Stomach smooth muscle (tissue), 2 donors: ENCODE measurements around the gene SELENOV.

Experiments used
- H3K27ac ChIP-seq: one replicate; pipeline ENCODE4 v1.7.0; 2013; ENCODE audit warnings: mild to moderate bottlenecking, low read length, inconsistent platforms
- H3K27me3 ChIP-seq, 2 donors: one replicate each; pipeline ENCODE4 v1.7.0; 2013; ENCODE audit warnings: low read length in 2 of 2; ENCODE audit not compliant: insufficient read depth in 2 of 2, control insufficient read depth in 1 of 2
- H3K36me3 ChIP-seq, 2 donors: one replicate each; pipeline ENCODE4 v1.7.0; 2013; ENCODE audit warnings: low read length in 2 of 2; ENCODE audit not compliant: control insufficient read depth in 2 of 2, insufficient read depth in 2 of 2
- H3K4me1 ChIP-seq: one replicate; pipeline ENCODE4 v1.7.0; 2013; ENCODE audit warnings: low read length; ENCODE audit not compliant: control insufficient read depth, insufficient read depth
- H3K4me3 ChIP-seq, 2 donors: one replicate each; pipeline ENCODE4 v1.7.0; 2013; ENCODE audit warnings: low read length in 2 of 2
- H3K9ac ChIP-seq, 2 donors: one replicate each; pipeline ENCODE4 v1.7.0; 2013; ENCODE audit warnings: low read length in 2 of 2, mild to moderate bottlenecking in 1 of 2
- H3K9me3 ChIP-seq, 2 donors: one replicate each; pipeline ENCODE4 v1.7.0; 2013; ENCODE audit warnings: low read length in 2 of 2; ENCODE audit not compliant: control insufficient read depth in 2 of 2
- donor health status: healthy.
- donor health status: Pancreatic carcinoma.

The SELENOV gene

GRCh38 chr19:39514840-39515550, at the start of gene SELENOV:
Gene SELENOV (plus strand): TSS chr19:39515139. CDS start chr19:39515213, 74 bp downstream.
- H3K4me3 ChIP-seq = peak within 1 kb of the TSS; percentile 55 to 68
- peaks cover 16% of the 10 kb centered on the region for H3K4me1 ChIP-seq
- H3K9me3 ChIP-seq = no peaks in the 10 kb centered on the region
- H3K27ac ChIP-seq = no peak within 1 kb of the TSS
- H3K27me3 ChIP-seq = peaks cover 29% of the 10 kb centered on the region in 2 donors
- H3K9ac ChIP-seq = no peak within 1 kb of the TSS
- no peaks in the 10 kb centered on the region for H3K36me3 ChIP-seq

DNA sequence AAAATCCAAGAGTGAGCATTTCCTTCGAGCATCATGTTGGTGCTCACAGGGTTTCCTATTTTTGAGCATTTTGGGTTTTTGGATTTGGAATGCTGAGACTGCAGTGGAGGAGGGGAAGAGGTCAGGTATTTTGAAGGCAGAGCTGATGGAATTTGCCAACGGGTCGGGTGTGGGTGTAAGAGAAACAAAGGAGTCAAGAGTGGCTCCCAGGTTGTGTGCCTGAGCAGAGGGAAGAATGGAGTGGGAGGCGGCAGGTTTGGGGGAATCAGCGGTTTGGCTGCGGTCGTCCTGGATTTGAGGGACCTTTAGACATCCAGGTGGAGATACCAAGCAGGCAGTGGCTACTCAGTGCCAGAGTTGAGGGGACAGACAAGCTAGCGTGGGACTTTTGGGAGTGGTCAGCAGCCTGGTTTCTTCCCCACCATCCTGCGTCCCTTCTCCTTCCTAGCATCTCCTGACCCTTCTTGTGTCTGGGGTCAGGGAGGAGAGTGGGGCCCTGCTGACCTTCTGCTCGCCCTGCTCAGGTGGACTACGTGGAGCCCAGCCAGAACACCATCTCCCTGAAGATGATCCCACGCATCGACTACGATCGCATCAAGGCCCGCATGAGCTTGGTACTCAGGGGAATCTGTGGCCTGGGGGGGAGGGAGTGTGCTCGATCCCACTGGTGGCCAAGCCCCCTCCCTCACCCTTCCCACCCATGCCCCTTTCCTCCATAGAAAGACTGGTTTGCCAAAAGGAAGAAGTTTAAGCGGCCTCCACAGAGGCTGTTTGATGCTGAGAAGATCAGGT, 48.8 kb upstream of the SELENOV start:
- no peaks in the 10 kb centered on the region for H3K9me3 ChIP-seq
- H3K9ac ChIP-seq = no peak overlapping the region
- H3K27ac ChIP-seq = no peak overlapping the region
- H3K36me3 ChIP-seq = peaks cover 63 to 66% of the 10 kb centered on the region in 2 donors
- H3K4me1 ChIP-seq = no peaks in the 10 kb centered on the region
- no peak overlapping the region for H3K4me3 ChIP-seq
- H3K27me3 ChIP-seq = no peaks in the 10 kb centered on the region

DNA sequence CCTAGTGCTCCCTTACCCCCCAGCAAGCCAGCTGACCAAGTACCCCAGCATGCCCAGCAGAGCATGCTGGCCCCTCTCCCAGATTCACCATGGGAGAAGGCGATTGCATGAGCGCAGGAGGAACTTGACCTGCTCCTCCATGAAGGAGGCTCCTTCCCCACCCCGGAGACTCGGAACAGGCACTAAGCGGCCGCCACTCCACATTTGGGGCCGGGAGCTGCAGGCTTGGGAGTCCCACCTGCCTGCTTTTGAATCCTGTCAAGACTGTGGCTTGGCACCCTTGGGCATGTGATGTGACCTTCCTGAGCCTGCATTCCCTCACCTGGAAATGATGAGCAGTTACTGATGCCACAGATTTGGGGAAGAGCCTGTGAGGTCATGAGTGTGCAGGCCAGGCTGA, 47.0 kb upstream of the SELENOV start:
- Histone ChIP-seq H3K4me3 (no peak overlapping the region), H3K27me3 (no peaks in the 10 kb centered on the region), H3K36me3 (peaks cover 78 to 79% of the 10 kb centered on the region in 2 donors), H3K9me3 (no peaks in the 10 kb centered on the region), H3K27ac (no peak overlapping the region), H3K4me1 (no peaks in the 10 kb centered on the region), H3K9ac (no peak overlapping the region)

DNA sequence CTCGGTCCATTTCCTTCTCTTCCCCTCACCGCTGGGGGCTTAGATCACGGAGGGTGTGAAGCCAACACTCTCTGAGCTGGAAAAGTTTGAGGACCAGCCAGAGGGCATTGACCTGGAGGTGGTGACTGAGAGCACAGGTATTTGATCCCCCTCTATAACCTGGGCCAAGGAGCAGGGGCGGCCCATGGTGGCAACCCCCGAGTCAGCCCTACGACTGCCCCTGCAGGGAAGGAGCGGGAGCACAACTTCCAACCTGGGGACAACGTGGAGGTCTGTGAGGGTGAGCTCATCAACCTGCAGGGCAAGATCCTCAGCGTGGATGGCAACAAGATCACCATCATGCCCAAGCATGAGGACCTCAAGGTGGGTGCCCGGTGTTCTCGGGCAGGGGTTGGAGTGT, 45.9 kb upstream of the SELENOV start:
- peaks cover 85 to 88% of the 10 kb centered on the region in 2 donors for H3K36me3 ChIP-seq
- H3K9me3 ChIP-seq = no peaks in the 10 kb centered on the region

GRCh38 chr19:39469567-39469966, 45.4 kb upstream of the SELENOV start:
- H3K27me3 ChIP-seq = no peaks in the 10 kb centered on the region
- H3K36me3 ChIP-seq = peaks cover 88 to 90% of the 10 kb centered on the region in 2 donors
- no peaks in the 10 kb centered on the region for H3K9me3 ChIP-seq
- H3K4me3 ChIP-seq = no peak overlapping the region
- H3K9ac ChIP-seq = no peak overlapping the region
- no peaks in the 10 kb centered on the region for H3K4me1 ChIP-seq
- H3K27ac ChIP-seq = no peak overlapping the region

More for the DNA sequence above, 45.9 kb upstream of the SELENOV start:
- Histone ChIP-seq H3K4me3 (no peak overlapping the region), H3K27me3 (no peaks in the 10 kb centered on the region), H3K27ac (no peak overlapping the region), H3K9ac (no peak overlapping the region), H3K4me1 (no peaks in the 10 kb centered on the region)

- Histone ChIP-seq H3K9ac (no peak overlapping the region), H3K27ac (no peak overlapping the region), H3K27me3 (no peaks in the 10 kb centered on the region), H3K9me3 (no peaks in the 10 kb centered on the region), H3K4me1 (no peaks in the 10 kb centered on the region), H3K4me3 (no peak overlapping the region), H3K36me3 (peaks cover 83 to 84% of the 10 kb centered on the region in 2 donors)
Measured at GRCh38 chr19:39470724-39471339, 44.1 kb upstream of the SELENOV start.

DNA sequence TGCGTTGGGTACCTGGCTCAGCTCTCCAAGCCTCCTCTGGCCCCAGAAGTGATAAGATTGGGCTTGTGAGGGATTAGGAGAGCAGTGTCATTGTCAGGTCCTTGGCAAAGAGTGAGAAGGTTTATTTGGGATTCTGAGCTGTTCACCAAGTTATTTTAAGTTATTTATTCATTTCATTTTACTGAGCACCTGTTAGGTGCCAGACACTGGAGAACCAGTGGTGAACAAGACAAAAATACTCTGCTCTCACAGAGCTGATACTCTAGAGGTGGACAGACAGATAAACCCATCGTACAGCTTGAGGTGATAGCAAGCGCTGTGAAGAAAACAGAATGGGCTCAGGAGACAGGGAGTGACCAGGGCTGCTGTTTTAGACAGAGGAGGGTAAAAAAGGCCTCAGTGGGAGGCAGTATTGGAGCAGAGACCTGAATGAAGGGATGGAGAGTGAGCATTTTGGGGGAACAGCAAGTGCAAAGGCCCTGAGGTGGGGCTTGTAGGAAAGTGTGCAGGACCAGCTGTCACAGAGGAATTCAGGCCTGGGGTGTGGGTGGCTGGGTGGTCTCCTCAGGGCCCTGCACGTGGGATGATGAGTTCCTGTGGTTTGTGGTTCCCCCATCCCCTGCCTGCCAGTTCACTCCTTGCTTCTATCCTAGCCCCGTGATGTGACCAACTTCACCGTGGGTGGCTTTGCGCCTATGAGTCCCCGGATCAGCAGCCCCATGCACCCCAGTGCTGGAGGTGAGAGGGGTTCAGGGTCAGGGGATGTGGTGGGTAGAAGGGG, 43.0 kb upstream of the SELENOV start:
- Histone ChIP-seq H3K9me3 (no peaks in the 10 kb centered on the region), H3K4me3 (no peak overlapping the region), H3K9ac (no peak overlapping the region), H3K27me3 (no peaks in the 10 kb centered on the region), H3K27ac (no peak overlapping the region), H3K36me3 (peaks cover 81 to 84% of the 10 kb centered on the region in 2 donors), H3K4me1 (no peaks in the 10 kb centered on the region)

DNA sequence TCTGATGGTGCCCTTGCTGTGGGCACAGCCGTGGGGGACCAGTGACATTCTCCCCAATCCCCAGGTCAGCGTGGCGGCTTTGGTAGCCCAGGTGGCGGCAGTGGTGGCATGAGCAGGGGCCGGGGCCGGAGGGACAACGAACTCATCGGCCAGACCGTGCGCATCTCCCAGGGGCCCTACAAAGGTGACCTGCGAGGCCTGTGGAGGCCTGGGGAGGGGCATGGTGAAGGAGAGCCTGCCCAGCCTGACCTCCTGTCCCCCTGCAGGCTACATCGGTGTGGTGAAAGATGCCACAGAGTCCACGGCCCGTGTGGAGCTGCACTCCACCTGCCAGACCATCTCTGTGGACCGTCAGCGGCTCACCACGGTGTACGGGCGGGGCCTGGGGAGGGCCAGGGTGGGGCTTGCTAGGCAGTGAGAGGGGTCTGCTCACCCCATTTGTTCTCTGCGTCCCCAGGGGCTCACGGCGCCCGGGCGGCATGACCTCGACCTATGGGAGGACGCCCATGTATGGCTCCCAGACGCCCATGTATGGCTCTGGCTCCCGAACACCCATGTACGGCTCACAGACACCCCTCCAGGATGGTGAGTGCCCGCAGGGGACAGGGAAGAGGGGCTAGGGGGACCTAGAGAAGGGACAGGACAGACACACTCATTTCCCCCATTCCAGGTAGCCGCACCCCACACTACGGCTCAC, 42.0 kb upstream of the SELENOV start:
- Histone ChIP-seq H3K36me3 (peaks cover 74 to 77% of the 10 kb centered on the region in 2 donors), H3K9me3 (no peaks in the 10 kb centered on the region), H3K9ac (no peak overlapping the region), H3K27me3 (no peaks in the 10 kb centered on the region), H3K27ac (no peak overlapping the region), H3K4me3 (no peak overlapping the region), H3K4me1 (no peaks in the 10 kb centered on the region)

GRCh38 chr19:39473443-39473960, 41.4 kb upstream of the SELENOV start:
- Histone ChIP-seq H3K4me3 (no peak overlapping the region), H3K4me1 (no peaks in the 10 kb centered on the region), H3K27me3 (no peaks in the 10 kb centered on the region), H3K9ac (no peak overlapping the region), H3K9me3 (no peaks in the 10 kb centered on the region), H3K27ac (no peak overlapping the region), H3K36me3 (peaks cover 69 to 71% of the 10 kb centered on the region in 2 donors)
